PC-3 (cell line): ENCODE results near the gene GALNS. TPM values are rescaled to one million over a fixed set of nuclear protein-coding genes. Genes with fewer than 3 reads are reported as not detected.

Experiments used
- ATAC-seq: fragments of 200-7000 bp; cut with Tn5 transposase; 2 replicates; pipeline ENCODE4 v1.9.1; 2020; ENCODE audit warnings: mild to moderate bottlenecking, moderate library complexity
- BruUV-seq: library from RNA; stranded (reverse); fragments of 400-500 nt; replicated peaks from 2 replicates; lab custom pipeline; 2021; lab: Mats Ljungman, UMichigan
- CTCF ChIA-PET: fragments of 300-600 bp; sonication (Branson Sonifier 250); formaldehyde crosslinking; loops from one replicate; lab custom pipeline; 2022; ENCODE audit warnings: antibody characterized with exemption; lab: Charles Lee
- POLR2A ChIA-PET: fragments of 300-600 bp; sonication (Branson Sonifier 250); formaldehyde crosslinking; loops from one replicate; lab custom pipeline; 2022; ENCODE audit warnings: antibody characterized with exemption; ENCODE audit not compliant: unreplicated experiment; lab: Charles Lee
- DNase-seq: peaks from one replicate; pipeline ENCODE4 v3.0.0-alpha.2; 2015
- H2AFZ ChIP-seq: fragments of 300-600 bp; sonication (generic); 2 replicates; pipeline ENCODE4 v1.6.0; 2016; ENCODE audit warnings: antibody characterized with exemption, low read length
- H3F3A ChIP-seq: fragments of 300-600 bp; sonication (generic); one replicate; pipeline ENCODE4 v1.6.0; 2017; ENCODE audit warnings: antibody characterized with exemption, low read length, control low read depth, mild to moderate bottlenecking; ENCODE audit not compliant: unreplicated experiment
- H3K27ac ChIP-seq: fragments of 300-600 bp; sonication (generic); 2 replicates; pipeline ENCODE4 v1.5.1; 2016; ENCODE audit warnings: mild to moderate bottlenecking, low read length
- H3K27me3 ChIP-seq: fragments of 300-600 bp; sonication (generic); 2 replicates; pipeline ENCODE4 v1.6.1; 2016; ENCODE audit warnings: low read length, mixed read lengths
- H3K36me3 ChIP-seq: fragments of 300-600 bp; sonication (generic); 2 replicates; pipeline ENCODE4 v1.6.1; 2016; ENCODE audit warnings: low read depth, mixed run types, low read length, mixed read lengths
- H3K4me1 ChIP-seq: fragments of 300-600 bp; sonication (generic); 2 replicates; pipeline ENCODE4 v1.5.1; 2016; ENCODE audit warnings: low read length; ENCODE audit not compliant: insufficient read depth
- H3K4me2 ChIP-seq: fragments of 300-600 bp; sonication (generic); 2 replicates; pipeline ENCODE4 v1.6.0; 2016; ENCODE audit warnings: low read length
- H3K4me3 ChIP-seq: fragments of 300-600 bp; sonication (generic); 2 replicates; pipeline ENCODE4 v1.5.1; 2016; ENCODE audit warnings: mild to moderate bottlenecking, low read length, mixed read lengths
- H3K79me2 ChIP-seq: fragments of 300-600 bp; sonication (generic); 2 replicates; pipeline ENCODE4 v1.6.1; 2017; ENCODE audit warnings: low read length, mixed read lengths
- H3K9ac ChIP-seq: fragments of 300-600 bp; sonication (generic); 2 replicates; pipeline ENCODE4 v1.6.0; 2016; ENCODE audit warnings: mild to moderate bottlenecking, low read length
- H3K9me2 ChIP-seq: fragments of 300-600 bp; sonication (generic); replicated peaks from 2 replicates; pipeline ENCODE4 v1.6.1; 2016; ENCODE audit warnings: mixed run types, low read length, mixed read lengths
- H3K9me3 ChIP-seq: fragments of 300-600 bp; sonication (generic); 2 replicates; pipeline ENCODE4 v1.6.1; 2016; ENCODE audit warnings: low read length, mixed read lengths
- H4K20me1 ChIP-seq: fragments of 300-600 bp; sonication (generic); 2 replicates; pipeline ENCODE4 v1.6.1; 2016; ENCODE audit warnings: low read length, mixed read lengths
- CTCF ChIP-seq: fragments of 300-600 bp; sonication (generic); conservative IDR thresholded peaks from 2 replicates; pipeline ENCODE4 v1.5.1; 2017; ENCODE audit warnings: antibody characterized with exemption, low read depth, mild to moderate bottlenecking, low read length
- EZH2 ChIP-seq: fragments of 300-600 bp; sonication (generic); IDR thresholded peaks from one replicate; pipeline ENCODE4 v1.6.1; 2017; ENCODE audit warnings: antibody characterized with exemption, mild to moderate bottlenecking, low read length; ENCODE audit not compliant: unreplicated experiment
- EZH2phosphoT487 ChIP-seq: fragments of 300-600 bp; sonication (generic); IDR thresholded peaks from 2 replicates; pipeline ENCODE4 v1.6.1; 2018; ENCODE audit warnings: mild to moderate bottlenecking, antibody characterized with exemption, low read length, borderline replicate concordance
- intact Hi-C: fragments of 100-400 bp; cut with micrococcal nuclease; formaldehyde crosslinking; loops from 2 replicates; pipeline ENCODE4 v1.9.0; 2023
- total RNA-seq: library from RNA; depleted of rRNA; stranded (reverse); fragments of >200 nt; gene quantifications from 2 replicates; pipeline ENCODE4 v1.2.3, GENCODE V29; 2014

GALNS gene
- total RNA-seq, 1 experiment from 2014 or later, result 18.3 TPM

DNA sequence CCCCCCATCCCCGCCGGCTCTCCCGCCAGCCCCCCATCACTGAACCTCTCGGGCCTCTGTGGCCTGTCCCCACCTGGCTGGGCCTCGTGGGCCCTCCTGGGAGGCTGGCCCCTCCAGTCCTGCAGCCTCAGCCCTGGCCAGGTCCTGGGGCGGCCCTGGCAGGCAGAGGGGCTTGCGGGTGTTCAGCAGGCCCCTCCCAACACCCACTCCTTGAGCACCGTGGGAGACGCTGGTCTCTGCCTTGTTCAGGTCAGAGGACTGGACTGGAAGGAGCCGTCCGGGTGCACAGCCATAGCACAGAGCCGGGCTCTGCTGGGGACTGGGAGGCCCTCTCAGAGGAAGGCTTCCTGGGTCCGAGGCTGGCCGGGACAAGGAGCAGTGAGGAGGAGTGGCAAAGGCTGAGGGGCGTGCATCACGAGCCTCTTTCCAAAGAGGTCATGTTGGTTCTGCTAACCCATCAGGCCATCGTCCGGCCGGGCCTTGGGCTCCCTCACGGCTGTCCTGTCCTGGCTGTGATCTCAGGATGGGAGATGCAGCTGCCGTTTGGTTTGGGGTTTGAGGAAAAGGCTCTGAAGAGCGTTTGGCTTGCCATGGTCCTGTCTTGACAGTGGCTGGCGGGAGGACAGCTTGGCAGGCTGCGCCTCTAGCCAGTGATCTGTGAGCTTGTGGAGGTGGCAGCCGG lies 16.0 kb upstream of the GALNS start:
- H3K27me3 ChIP-seq, result no peaks in the 10 kb centered on the region
- H3K9me3 ChIP-seq, result no peaks in the 10 kb centered on the region
- intact Hi-C loops, result no loop called here
- H3K4me2 ChIP-seq, result no peak overlapping the region
- no peaks in the 10 kb centered on the region for H3F3A ChIP-seq
- no peak overlapping the region for H3K4me3 ChIP-seq
- H2AFZ ChIP-seq, result no peak overlapping the region
- H3K9ac ChIP-seq, result no peak overlapping the region
- no peaks in the 10 kb centered on the region for H4K20me1 ChIP-seq
- TF ChIP-seq EZH2phosphoT487, result no peak
- TF ChIP-seq EZH2, result no peak
- no peak for TF ChIP-seq CTCF
- no TSS peak for BruUV-seq
- no peaks in the 10 kb centered on the region for H3K9me2 ChIP-seq
- no peaks in the 10 kb centered on the region for H3K36me3 ChIP-seq
- no peaks in the 10 kb centered on the region for H3K4me1 ChIP-seq
- DNase-seq, result no peak
- ChIA-PET POLR2A (no interaction called here), CTCF (no interaction called here)
- no peak for ATAC-seq
- H3K79me2 ChIP-seq, result no peaks in the 10 kb centered on the region
- H3K27ac ChIP-seq, result no peak overlapping the region

DNA sequence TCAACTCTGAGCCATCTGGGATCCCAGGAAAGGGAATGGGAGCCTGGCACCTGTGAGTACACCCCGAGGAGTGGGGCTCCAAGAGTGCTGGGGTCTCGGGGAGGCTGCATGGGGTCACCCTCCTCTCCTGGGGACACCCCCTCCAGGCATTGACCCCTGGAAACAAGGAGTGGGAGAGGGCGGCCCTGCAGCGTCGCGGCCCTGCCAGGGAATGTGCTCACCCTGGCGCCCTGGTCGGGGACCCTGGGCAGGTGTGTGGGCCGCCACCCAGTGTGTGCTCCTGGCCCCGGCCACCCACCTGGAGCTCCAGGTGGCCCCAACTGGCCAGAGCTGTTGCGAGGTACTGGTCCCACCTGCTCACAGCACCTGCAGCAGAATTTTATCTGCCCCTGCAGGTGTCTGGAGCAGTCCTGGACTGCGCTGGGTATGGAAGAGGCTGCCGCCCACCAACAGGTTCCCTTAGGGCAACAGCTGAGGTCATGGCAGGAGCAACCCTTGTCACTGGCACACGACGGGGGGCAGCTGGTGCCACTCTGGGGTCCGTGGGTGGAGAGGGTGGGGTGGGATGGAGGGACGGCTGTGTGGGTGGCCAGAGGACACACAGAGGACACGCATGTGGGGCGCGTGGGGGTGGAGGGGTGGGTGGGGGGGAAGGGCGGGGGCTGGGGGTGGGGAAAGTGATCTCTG lies 15.1 kb upstream of the GALNS start:
- Histone ChIP-seq H3K9ac (no peak overlapping the region), H3K4me3 (no peak overlapping the region), H3K9me3 (no peaks in the 10 kb centered on the region), H3K9me2 (no peaks in the 10 kb centered on the region), H3K4me2 (no peak overlapping the region), H3K79me2 (no peaks in the 10 kb centered on the region), H4K20me1 (no peaks in the 10 kb centered on the region), H3K4me1 (no peaks in the 10 kb centered on the region), H3F3A (no peaks in the 10 kb centered on the region), H2AFZ (no peak overlapping the region), H3K27ac (no peak overlapping the region), H3K36me3 (no peaks in the 10 kb centered on the region), H3K27me3 (no peaks in the 10 kb centered on the region)
- no TSS peak for BruUV-seq
- CTCF ChIA-PET, result no interaction called here
- no peak for ATAC-seq
- DNase-seq, result no peak
- POLR2A ChIA-PET, result no interaction called here
- intact Hi-C loops, result no loop called here
- TF ChIP-seq CTCF (no peak), EZH2phosphoT487 (no peak), EZH2 (no peak)

GRCh38 chr16:88871349-88871702 lies 14.6 kb upstream of the GALNS start:
- H3K9me3 ChIP-seq, result no peaks in the 10 kb centered on the region
- no peaks in the 10 kb centered on the region for H3K79me2 ChIP-seq
- ATAC-seq (no peak), DNase-seq (no peak)
- H3K9ac ChIP-seq, result no peak overlapping the region
- no peak overlapping the region for H3K4me3 ChIP-seq
- no peaks in the 10 kb centered on the region for H3K4me1 ChIP-seq
- intact Hi-C loops, result no loop called here
- H3K9me2 ChIP-seq, result no peaks in the 10 kb centered on the region
- H4K20me1 ChIP-seq, result no peaks in the 10 kb centered on the region
- no peak overlapping the region for H3K27ac ChIP-seq
- no peaks in the 10 kb centered on the region for H3F3A ChIP-seq
- no peaks in the 10 kb centered on the region for H3K27me3 ChIP-seq
- no peak overlapping the region for H2AFZ ChIP-seq
- TF ChIP-seq CTCF (no peak), EZH2phosphoT487 (no peak), EZH2 (no peak)
- ChIA-PET POLR2A (no interaction called here), CTCF (no interaction called here)
- H3K4me2 ChIP-seq, result no peak overlapping the region
- no TSS peak for BruUV-seq
- H3K36me3 ChIP-seq, result no peaks in the 10 kb centered on the region
